Amygdala (tissue), 56 donors: Measurements from ENCODE around the gene NRXN3.

Experiments
- DNase-seq, 56 donors: peaks; one replicate each; lab custom pipeline; 2025; lab: John Stamatoyannopoulos, UW

NRXN3 gene

DNA sequence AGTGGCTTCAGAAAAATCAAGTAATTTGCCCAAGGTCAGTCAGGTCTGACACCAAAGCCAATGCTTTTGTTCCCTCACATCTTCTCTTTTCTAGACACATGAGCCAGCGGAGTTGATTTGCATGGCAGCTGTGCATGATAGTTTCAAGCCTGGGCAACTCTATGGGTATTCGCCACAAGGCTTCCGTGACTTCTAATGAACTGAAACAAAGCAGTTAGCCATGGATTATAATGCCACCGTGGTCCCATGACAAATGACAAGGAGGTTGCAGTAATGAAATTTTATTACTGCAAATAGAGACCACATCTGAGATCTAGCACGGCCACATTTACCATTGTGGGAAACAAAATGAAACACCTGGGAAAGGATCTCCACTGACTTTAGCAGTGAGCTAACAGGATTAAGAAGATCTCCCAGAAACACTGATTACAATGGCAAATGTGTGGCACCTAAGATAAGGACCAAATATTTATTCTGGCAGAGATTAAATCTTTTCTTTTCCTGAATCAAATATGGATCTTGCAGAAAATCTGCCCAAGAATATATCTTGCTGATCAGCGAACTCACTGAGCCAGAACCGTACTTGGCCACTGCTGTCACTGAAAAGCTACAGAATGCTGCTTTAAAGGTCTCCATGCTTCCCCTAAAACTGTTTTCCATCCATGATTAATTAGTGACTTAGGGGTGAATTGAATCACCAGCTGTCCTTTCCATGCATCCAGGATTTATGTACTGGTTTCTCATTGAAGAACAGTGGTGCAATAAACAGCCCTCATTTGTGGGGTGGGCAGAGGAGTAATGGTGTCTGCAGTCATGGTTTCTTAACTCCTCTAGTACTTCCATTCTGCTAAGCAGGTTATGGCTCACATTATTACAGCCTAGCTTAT lies 1490.1 kb downstream of the NRXN3 start:
- no peak for DNase-seq

DNA sequence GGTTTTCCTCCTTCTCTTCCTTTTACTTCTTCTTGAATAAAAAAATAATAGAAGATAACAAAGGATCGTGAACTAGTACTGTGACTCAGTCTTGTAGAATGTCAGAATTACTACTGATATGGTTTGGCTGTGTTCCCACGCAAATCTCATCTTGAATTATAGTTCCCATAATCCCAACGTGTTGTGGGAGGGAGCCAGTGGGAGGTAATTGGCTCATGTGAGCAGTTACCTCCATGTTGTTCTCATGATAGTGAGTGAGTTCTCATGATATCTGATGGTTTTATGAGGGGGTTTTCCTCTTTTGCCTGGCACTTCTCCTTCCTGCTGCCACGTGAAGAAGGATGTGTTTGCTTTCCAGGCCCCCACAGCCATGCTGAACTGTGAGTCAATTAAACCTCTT lies 1491.6 kb downstream of the NRXN3 start:
- DNase-seq = no peak

DNA sequence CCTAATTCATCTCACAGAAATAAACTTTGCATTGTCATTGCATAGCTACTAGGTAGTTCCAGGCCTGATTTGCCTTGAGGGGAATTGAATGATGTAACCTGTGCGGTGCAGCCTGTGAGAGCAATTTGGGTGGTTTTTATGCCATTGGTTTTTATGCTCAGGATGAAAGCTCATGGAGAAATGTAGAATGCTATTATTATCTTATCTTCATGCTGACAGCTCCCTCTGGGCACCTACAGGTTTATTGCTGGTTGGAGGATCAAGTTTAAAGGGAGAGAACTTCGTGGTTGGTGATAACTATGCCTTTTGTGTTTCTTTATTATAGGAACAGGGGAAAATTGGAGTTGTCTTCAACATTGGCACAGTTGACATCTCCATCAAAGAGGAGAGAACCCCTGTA lies 1493.3 kb downstream of the NRXN3 start:
- no peak for DNase-seq

DNA sequence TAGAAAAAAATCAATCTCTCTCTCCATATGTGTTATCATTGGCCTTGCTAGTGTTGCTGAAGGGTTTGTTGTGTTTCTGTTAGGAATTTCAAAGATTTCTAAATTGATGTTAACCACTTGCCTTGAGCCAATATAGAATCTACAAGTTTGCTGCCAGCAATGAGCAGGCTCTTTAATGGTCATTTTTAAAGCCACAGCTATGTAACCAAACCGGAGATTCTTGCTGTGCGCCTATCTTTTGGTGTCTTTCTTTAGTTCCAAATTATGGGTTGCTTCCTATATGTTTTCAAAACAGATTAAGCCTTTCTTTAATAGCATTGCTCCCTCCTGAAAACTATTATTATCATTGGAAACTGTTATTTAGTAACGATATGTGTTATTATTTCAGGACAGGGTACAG lies 1495.4 kb downstream of the NRXN3 start:
- no peak for DNase-seq

DNA sequence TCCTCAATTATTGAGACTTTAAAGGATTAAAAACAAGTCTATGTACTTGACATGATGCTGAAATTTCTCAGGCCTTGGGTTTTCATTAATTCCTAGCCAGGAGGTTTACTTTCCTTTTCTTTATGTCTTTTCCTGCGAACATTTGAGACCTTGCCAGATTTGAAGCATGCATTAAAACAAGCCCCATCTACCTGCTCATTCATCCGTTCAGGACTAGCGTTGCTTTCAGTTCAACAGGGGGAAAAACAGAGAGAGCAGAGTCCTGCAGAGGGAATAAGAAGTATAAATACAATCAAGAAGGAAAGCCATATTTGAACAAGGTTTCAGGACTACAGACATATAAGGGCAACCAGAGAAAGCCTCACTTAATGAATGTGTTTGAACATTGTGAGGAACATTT lies 1498.8 kb downstream of the NRXN3 start:
- no peak for DNase-seq

DNA sequence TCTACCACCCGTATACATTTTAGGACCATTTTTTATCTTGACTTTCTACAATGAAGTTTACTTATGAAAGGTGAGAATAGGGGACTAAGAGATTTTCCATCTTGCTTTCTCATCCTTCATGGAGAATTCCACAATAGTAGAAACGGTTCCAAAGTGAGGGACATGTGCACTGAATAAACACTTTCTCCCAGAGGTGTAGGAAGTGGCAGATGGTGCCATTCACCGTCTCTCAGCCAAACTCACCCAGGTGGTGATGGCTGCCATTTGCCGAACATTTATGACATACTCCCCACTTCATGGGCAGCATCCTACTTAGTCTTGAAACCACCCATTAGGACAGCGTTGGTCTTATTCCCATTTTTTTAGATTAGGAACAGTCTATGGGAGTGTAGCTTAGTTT lies 1500.6 kb downstream of the NRXN3 start:
- DNase-seq = no peak

DNA sequence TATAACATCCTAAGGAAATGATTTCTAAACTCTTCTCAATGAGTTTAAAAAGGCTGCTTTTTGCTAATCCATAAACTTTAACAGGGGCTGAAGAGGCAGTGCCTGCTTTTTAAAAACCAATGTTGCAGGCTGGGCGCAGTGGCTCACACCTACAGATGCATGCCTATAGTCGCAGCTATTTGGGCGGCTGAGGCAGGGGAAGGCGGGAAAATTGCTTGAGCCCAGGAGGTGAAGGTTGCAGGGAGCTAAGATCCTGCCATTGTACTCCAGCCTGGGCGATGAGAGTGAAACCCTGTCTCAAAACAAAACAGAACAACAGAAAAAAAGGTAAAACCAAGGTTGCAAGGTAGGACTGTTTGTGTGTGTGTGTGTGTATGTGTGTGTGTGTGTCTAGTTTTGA lies 1509.9 kb downstream of the NRXN3 start:
- DNase-seq = no peak

DNA sequence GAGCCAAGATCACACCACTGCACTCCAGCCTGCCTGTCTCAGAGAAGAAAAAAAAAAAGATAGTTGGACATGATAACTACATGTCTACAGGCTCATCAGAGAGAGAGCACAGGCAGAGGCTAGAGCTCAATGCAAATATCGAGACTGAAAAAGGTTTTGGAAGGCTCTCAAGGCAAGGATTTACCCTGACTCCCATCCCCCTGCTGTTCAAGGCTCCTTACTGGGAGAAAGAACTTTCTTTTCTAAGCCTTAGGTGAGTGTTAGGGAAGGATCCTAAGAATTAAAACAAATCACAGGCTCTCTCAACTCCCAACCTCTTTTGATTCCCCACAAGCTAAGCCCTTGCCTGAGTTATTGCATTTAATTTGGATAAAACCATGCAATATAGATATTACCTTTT lies 1516.0 kb downstream of the NRXN3 start:
- no peak for DNase-seq

DNA sequence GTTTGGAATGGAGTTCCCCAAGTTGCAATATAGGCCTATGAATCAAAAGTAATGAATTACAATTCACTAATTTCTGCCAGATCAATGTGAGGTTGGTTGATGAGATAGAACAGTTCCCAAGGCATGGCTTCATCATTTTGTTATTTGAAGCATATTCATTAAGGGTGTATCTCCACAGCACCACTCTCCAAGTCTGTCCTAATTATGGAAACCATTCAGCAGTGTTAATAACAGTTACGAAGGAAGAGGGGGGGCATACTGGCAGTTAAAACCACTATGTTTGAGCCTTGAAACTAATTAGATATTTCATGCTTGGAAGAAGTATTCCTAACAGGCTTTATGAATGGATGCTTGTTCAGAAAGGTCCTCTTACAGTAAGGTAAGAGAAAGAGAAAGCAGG lies 1520.8 kb downstream of the NRXN3 start:
- no peak for DNase-seq

DNA sequence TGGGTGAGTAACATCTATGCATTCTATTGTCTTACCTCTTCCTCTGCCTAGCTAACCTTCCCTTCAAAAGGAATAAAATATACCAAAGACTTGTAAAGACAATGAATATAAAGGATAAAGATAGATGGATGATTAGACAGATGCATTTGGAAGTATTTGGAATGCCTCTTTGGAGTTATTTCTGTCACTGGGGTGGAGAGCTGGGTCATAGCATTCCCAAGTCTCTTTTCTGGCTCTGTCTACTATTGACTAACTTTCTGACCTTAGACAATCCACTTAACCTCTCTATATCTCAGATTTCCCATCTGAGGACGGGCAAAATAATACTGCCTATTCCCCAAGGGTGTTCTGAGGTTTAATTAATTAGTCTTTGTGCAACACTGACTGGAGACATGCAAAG lies 1523.8 kb downstream of the NRXN3 start:
- no peak for DNase-seq

DNA sequence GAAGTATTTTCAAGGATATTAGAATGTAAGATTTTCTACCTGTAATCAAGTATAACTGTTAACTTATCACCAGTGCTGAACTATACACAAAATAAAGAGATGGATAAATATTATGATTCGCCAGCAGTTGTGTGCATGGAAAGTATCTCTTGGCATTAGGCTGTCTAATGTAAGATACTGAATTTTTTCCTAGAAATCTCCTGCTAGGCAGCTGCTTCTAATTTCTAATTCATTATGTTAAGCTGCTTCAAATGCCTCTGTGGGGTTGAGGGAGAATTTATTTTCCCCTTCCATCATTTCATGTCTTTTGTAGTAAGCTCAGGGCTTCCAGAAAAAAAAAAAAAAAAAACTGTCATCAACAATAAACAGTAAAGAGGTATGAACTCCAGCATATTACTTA lies 1525.1 kb downstream of the NRXN3 start:
- DNase-seq = no peak

DNA sequence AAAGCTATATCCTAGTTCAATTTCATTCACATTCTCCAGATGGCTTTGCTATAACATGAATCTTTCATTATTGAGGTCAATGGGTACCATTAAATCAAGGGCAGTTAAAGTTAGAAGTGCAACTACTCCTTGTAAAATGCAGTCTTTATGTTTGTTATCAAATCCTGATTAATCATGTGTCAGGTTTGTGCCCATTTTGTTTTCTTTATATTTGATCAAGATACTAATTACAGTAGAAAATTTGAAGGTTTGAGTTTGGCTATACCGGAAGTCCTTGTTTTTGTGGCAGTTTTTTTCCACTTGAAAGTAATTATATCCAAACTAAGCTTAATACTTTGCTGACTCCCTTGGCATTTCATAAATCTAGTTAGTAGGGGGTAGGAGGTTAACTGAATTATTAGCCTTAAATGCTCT lies 1528.1 kb downstream of the NRXN3 start:
- DNase-seq = no peak

DNA sequence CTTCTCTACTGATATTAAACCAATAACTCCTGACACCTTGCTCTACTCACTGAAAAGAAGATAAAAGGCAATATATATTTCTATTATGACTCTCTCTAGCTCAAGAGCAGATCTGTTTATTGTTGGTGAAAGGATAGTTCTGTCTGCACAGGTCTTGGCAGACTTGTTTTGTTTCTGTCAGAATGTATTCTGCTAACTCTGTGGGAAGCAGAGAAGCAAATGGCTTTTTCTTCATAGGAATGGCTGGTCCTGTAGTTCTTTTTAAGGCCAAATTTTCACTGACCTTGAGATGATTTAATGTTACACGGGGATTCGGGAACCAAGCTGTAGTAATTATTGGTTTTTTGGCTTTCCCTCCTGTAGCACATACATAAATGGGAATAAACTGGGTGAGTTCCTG lies 1529.0 kb downstream of the NRXN3 start:
- no peak for DNase-seq

DNA sequence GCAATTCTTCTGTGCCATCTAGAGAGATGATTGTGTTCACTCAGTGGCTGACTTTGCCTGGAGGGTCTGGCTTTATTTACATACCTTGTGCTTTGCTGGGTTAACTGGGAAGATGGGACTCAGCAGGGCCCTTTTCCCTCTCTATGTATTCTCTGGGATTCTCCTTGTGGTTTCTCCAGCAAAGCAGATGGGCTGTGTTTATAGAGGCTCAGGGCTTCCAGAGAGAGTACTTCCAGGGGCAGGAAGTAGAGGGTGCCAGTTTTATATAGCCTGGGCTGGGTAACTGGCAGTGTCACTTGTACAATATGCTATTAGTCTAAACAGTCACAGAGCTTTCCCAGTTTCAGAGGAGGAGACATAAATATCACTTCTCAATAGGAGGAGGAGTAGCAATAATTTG lies 1531.2 kb downstream of the NRXN3 start:
- no peak for DNase-seq

DNA sequence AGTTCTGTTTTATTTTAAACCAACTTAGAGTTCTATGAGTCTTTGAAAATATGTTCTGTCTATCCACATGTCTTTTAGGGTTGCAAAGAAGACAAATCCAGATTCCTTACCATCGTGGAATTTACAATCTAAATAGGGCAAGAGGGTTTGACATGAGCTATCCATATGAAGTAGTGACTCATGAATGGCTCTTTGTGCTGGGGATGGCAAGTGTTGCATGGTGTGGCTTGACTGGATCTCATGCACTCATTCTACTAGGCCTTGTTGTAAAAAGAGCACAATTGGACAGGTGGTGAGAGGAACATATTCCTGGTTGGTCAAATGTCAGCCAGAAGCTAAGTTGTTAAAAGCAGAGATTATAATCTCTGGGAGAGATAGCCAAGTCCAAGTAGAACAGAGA lies 1532.0 kb downstream of the NRXN3 start:
- DNase-seq = no peak

DNA sequence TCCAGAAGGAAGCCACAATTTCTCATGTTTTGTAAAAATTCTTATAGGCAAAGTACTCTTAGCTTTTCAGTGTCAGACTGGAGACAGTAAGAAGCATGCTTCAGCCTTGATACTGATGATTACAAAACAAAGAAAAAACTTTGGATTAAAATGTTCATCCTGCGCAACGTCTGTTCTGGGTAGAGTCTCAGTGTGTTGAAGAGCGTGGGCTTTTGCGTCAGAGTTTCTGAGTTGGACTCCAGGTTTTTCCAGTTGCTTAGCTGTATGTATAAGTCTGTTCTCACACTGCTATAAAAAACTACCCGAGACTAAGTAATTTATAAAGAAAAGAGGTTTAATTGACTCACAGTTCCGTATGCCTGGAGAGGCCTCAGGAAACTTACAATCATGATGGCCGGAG lies 1533.0 kb downstream of the NRXN3 start:
- DNase-seq = peak in 1 of 56 donors; percentile 8

DNA sequence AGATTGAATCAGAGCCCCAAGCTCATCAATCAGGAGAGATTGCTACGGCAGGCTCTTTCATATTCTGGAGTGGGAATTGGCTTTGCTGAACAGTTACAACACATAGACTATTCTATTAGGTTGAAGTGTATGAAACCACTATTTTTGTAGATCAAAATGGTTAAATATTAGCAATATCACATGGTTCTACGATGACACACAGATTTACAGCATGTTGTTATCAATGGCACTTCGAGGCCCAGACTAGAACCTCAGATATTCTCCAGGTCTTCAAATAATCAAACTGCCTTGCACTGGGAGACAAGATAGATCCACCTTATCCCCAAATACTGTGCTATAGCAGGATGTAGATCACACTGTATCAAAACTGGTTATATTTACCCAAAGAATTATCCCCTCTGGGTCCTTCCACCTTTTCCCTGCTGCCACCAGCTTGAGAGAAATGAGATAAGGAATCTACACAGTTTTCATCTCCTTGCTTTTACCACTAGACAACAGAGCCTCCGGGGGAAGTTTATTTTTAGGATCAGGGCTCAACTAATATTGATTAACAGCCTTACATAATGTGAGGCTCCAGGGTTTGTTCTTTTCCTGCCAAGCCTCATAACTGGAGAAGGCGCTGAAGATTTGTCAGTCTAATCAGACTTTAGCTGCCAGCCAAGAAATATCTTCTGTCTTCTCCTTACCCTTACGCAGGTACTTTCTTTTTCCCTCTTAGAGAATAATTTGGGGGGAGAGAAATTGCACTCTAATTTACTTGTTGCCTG lies 1534.1 kb downstream of the NRXN3 start:
- no peak for DNase-seq

DNA sequence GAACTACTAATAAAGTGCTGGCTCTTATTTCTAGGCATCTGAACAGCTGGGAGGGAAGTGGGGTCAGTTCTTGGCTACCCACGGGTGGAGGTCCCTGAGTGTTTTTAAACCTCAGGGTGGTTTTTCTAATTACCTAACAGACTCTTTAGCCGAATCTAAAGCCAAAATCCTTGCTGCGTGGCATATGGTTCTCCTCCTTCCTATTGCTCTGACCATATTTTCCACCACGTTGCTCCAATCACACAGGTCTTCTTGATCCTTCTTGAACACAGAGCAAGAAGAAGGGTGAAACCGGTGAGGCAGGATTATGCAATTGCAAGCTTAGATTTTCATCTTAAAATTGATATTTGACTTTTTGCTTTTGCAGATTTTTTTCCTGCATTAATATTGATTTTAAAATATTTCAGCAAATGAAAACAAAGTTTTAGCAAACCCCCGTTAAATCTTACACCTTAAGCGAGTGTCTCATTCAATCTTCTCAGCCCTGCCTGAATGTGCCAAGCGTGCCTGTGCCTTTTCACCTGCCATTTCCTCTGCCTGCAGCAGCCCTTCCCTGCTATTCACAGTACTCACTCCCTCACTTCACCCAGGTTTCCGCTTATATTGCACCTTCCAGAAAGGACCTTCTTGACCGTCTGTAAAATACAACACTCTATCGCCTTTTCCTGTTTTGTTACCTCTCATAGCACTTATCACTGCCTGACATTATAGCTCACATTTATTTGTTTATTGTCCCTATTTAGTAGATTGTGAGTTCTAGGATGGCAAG lies 1535.1 kb downstream of the NRXN3 start:
- no peak for DNase-seq

DNA sequence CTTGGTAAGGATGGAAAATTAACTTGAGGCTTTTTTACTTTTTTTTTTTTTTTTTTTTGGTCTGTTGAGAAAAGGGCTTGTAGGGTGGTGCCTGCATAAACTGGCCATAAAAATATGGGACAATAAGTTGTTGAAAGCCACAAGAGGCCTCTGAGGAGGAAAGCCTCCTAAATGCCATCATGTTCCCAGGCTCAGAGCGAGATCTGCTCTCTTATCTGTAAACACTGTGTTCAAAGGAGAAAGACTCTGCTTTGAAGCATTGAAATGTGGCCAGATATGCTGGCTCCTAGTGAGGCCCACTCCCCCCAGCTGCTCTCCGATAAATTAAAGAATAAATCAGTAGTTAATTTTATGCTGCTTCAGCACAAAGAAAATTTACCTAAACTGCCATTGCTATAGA lies 1536.2 kb downstream of the NRXN3 start:
- DNase-seq = no peak

DNA sequence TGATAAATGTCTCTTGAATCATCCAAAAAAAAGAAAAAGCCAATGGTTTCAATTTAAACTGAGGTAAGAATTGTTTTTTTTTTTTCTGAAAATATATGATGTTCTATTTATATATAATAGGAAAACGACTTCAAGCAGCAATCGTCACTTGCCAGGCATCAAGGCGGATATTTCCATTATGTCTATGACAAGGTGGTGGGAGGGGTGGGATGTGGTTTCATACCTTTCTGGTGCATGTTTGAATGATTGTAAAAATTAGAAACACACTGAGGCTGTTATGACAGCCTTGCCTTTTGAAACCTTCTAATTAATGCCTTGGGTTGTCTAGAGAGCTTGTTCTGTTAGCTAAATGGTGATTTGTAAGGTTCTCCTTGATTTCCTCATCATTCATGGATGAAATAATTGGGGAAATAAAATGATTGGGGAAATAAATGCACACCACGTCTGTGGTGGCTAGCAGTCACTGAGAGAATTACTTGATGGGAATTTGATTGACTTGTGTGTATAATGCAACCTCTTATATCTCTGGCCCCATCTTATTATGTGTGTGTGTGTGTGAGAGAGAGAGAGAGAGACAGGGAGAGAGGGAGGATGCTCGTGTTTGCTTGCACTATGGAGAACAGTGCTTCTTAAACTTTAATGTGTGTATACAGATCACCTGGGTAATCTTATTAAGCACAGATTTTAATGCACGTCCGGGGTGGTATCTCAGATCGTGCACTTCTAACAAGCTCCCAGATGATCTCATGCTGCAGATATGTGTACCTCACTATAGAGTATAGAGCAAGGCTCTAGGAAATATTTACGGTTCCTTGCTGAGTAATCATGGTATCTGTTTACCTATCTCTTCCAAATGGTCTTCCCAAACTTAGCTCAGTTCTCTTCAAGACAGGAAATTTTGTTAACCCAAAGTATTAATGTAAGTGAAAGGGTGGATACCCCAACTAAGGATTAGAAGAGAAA lies 1538.5 kb downstream of the NRXN3 start:
- no peak for DNase-seq
